ENCODE data around the gene KLF13. TPM values are rescaled to one million over a fixed set of nuclear protein-coding genes. Genes with fewer than 3 reads are reported as not detected.

The KLF13 gene
- polyA plus RNA-seq, 1 donor (not counting 4 experiments of a cell fraction or from before 2014, with no cell fraction given), result 66.7 TPM

DNA sequence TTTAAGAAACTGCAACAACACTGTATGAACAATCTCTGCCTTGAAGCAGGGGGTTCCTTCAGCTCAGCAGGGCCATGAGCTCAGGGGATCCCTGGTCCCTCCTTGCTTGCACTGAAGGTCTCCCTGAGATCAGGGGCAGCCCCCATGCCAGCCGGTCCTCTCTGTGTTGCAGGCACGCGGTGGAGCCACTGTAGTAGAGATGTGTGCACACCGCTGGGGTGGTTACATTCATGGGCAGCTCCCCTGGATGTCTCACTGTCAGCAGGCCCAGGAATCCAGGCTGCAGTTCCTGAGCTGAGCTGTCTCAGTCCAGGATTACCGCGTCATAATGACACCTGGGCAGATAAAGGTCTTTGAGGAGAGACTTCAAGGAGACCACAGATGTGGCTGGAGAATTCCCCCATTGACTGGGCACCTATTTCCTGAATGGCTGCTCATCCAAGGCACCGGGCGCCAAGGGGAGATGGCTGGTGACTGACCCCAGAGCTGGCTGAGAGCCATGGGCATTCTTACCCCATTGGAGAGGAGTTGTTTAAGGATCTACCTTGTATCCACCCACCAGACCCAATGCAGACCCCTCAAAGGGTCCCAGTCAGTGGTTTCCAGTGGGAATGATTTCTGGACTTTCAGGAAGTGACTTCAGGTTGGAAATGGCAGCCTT, 10.4 kb upstream of the KLF13 start:
- DNase-seq (ENCODE audit: low read depth, low spot score) (no peak), FAIRE-seq (no peak)
- H3K4me3 ChIP-seq (ENCODE audit: control insufficient read depth in 2 of 3, extremely low read depth in 1 of 3, insufficient read depth in 2 of 3, low read depth in 1 of 3, low read length in 3 of 3), result no peak overlapping the region
- H3K9me1 ChIP-seq (ENCODE audit: control insufficient read depth, extremely low read depth, insufficient read depth, low read length), result no peaks in the 10 kb centered on the region
- TF ChIP-seq, protein P1, sequence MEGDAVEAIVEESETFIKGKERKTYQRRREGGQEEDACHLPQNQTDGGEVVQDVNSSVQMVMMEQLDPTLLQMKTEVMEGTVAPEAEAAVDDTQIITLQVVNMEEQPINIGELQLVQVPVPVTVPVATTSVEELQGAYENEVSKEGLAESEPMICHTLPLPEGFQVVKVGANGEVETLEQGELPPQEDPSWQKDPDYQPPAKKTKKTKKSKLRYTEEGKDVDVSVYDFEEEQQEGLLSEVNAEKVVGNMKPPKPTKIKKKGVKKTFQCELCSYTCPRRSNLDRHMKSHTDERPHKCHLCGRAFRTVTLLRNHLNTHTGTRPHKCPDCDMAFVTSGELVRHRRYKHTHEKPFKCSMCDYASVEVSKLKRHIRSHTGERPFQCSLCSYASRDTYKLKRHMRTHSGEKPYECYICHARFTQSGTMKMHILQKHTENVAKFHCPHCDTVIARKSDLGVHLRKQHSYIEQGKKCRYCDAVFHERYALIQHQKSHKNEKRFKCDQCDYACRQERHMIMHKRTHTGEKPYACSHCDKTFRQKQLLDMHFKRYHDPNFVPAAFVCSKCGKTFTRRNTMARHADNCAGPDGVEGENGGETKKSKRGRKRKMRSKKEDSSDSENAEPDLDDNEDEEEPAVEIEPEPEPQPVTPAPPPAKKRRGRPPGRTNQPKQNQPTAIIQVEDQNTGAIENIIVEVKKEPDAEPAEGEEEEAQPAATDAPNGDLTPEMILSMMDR (optimal IDR thresholded peaks at IDR 0.05 in 1 of 3, IDR thresholded peaks at IDR 0.05 in 1 of 3, conservative IDR thresholded peaks at IDR 0.05 in 1 of 3; ENCODE audit: extremely low read depth in 1 of 3, insufficient read depth in 2 of 3, low read length in 3 of 3), result no peak
- no peak for TF ChIP-seq EZH2 (IDR thresholded peaks at IDR 0.05; ENCODE audit: low read length)
- no peaks in the 10 kb centered on the region for H3K36me3 ChIP-seq (ENCODE audit: control insufficient read depth in 2 of 2, extremely low read depth in 1 of 2, insufficient read depth in 2 of 2, low read length in 2 of 2)
- no peak overlapping the region for H3K27ac ChIP-seq (ENCODE audit: control insufficient read depth, insufficient read depth, low read length)
- dilution Hi-C loops (cut with MboI; ENCODE audit: extremely low pct_ligation_motif_present, low sequenced_read_pairs), result no loop called here
- H3K9me3 ChIP-seq (ENCODE audit: control insufficient read depth, low read depth, low read length), result no peaks in the 10 kb centered on the region
- H3K79me2 ChIP-seq (ENCODE audit: control insufficient read depth, insufficient read depth, low read length), result no peaks in the 10 kb centered on the region
- no peak overlapping the region for H3K4me2 ChIP-seq (ENCODE audit: control insufficient read depth, extremely low read depth, insufficient read depth, low read depth, low read length)
- no peak overlapping the region for H2AFZ ChIP-seq (ENCODE audit: control insufficient read depth, low read length)
- no peaks in the 10 kb centered on the region for H3K4me1 ChIP-seq (ENCODE audit: control insufficient read depth, extremely low read depth, insufficient read depth, low read length)
- peaks cover 7% of the 10 kb centered on the region for H3K27me3 ChIP-seq (ENCODE audit: control insufficient read depth, extremely low read depth, insufficient read depth, low read length)
- no peaks in the 10 kb centered on the region for H4K20me1 ChIP-seq (ENCODE audit: control insufficient read depth, extremely low read depth, insufficient read depth, low read length)
- no peak overlapping the region for H3K9ac ChIP-seq (ENCODE audit: control insufficient read depth, extremely low read depth, insufficient read depth, low read length)

DNA sequence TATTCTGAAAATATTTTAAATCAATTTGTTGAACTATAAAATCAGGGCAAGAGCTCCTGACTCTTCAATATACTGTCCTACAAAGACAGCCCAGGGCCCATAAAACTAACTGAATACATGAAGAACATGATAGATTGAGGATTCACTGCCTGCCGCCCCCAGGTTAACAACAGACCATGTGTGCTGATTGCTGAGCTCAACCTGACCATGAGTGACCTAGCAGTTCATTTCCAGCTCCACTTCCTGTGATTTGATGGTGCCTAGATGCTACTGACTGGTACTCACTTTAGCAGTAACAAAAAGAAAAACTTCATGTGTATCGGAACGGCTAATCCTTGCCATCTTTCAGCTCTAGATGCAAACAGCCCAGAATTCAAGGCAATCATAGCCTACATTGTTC, 9.6 kb upstream of the KLF13 start:
- FAIRE-seq, result no peak
- no peak overlapping the region for H3K27ac ChIP-seq (ENCODE audit: control insufficient read depth, insufficient read depth, low read length)

More for the DNA sequence above, 9.6 kb upstream of the KLF13 start:
- Histone ChIP-seq H3K4me2 (ENCODE audit: control insufficient read depth, extremely low read depth, insufficient read depth, low read depth, low read length) (no peak overlapping the region), H3K79me2 (ENCODE audit: control insufficient read depth, insufficient read depth, low read length) (no peaks in the 10 kb centered on the region), H3K9me1 (ENCODE audit: control insufficient read depth, extremely low read depth, insufficient read depth, low read length) (no peaks in the 10 kb centered on the region), H4K20me1 (ENCODE audit: control insufficient read depth, extremely low read depth, insufficient read depth, low read length) (no peaks in the 10 kb centered on the region), H3K9me3 (ENCODE audit: control insufficient read depth, low read depth, low read length) (no peaks in the 10 kb centered on the region), H3K4me1 (ENCODE audit: control insufficient read depth, extremely low read depth, insufficient read depth, low read length) (no peaks in the 10 kb centered on the region), H3K27me3 (ENCODE audit: control insufficient read depth, extremely low read depth, insufficient read depth, low read length) (no peaks in the 10 kb centered on the region), H3K4me3 (ENCODE audit: control insufficient read depth in 2 of 3, extremely low read depth in 1 of 3, insufficient read depth in 2 of 3, low read depth in 1 of 3, low read length in 3 of 3) (no peak overlapping the region), H3K36me3 (ENCODE audit: control insufficient read depth in 2 of 2, extremely low read depth in 1 of 2, insufficient read depth in 2 of 2, low read length in 2 of 2) (no peaks in the 10 kb centered on the region), H3K9ac (ENCODE audit: control insufficient read depth, extremely low read depth, insufficient read depth, low read length) (no peak overlapping the region), H2AFZ (ENCODE audit: control insufficient read depth, low read length) (no peak overlapping the region)
- TF ChIP-seq, protein P1 (optimal IDR thresholded peaks at IDR 0.05 in 1 of 3, IDR thresholded peaks at IDR 0.05 in 1 of 3, conservative IDR thresholded peaks at IDR 0.05 in 1 of 3; ENCODE audit: extremely low read depth in 1 of 3, insufficient read depth in 2 of 3, low read length in 3 of 3), result no peak
- no peak for TF ChIP-seq EZH2 (IDR thresholded peaks at IDR 0.05; ENCODE audit: low read length)
- dilution Hi-C loops (cut with MboI; ENCODE audit: extremely low pct_ligation_motif_present, low sequenced_read_pairs), result no loop called here
- no peak for DNase-seq (ENCODE audit: low read depth, low spot score)
